VCaP (cell line): ENCODE measurements around the gene CUL7.
"Not testable (repeated sequence)": the region's sequence is repeated elsewhere in the genome, so short reads cannot be mapped to it uniquely, and the experiment has no call there.

Experiments used
- H3K27ac ChIP-seq: fragments of 450-650 bp; 2 replicates; pipeline ENCODE4 v1.5.1; 2017
- TF ChIP-seq, protein P1 (sequence below): fragments of 450-650 bp; conservative IDR thresholded peaks from 2 replicates; pipeline ENCODE4 v1.5.1; 2017; ENCODE audit warnings: mild to moderate bottlenecking, moderate library complexity

CUL7 gene

DNA sequence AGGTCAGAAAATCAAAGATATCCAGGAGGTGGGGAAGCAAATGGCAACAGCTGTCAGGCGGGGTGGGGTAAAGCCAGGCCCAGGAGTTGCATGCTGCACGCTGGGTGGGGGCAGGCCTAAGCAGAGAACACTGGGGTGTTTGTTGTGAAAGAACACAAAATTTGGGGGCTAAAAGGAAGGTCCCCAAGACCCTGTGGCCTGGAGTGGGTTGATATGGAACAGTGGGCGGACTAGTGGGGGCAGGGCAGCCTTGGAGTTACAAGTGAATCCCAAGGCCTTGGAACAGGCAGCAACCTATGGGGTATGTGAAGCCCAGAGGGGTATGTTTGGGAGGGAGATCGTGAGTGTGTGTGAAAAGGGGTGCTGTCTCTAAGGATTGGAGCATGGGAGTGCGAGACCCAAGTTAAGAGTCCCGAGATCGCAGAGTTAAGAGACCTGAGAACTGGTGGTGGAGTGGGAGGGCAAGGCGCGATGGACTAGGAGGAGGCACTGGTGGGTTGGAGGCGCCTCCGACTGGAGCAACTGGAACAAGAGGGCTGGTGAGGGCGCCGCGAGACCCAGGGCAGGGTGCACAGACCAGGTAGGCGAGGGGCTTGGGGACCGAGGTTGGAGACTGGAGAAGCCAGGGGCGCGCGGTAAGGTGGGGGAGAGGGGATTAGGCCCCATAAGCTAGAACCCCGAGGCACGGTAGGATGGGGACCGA is 658 bp downstream of the CUL7 start:
- H3K27ac ChIP-seq: peak overlapping the region; percentile 94
- TF ChIP-seq, protein P1, sequence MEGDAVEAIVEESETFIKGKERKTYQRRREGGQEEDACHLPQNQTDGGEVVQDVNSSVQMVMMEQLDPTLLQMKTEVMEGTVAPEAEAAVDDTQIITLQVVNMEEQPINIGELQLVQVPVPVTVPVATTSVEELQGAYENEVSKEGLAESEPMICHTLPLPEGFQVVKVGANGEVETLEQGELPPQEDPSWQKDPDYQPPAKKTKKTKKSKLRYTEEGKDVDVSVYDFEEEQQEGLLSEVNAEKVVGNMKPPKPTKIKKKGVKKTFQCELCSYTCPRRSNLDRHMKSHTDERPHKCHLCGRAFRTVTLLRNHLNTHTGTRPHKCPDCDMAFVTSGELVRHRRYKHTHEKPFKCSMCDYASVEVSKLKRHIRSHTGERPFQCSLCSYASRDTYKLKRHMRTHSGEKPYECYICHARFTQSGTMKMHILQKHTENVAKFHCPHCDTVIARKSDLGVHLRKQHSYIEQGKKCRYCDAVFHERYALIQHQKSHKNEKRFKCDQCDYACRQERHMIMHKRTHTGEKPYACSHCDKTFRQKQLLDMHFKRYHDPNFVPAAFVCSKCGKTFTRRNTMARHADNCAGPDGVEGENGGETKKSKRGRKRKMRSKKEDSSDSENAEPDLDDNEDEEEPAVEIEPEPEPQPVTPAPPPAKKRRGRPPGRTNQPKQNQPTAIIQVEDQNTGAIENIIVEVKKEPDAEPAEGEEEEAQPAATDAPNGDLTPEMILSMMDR: no peak

DNA sequence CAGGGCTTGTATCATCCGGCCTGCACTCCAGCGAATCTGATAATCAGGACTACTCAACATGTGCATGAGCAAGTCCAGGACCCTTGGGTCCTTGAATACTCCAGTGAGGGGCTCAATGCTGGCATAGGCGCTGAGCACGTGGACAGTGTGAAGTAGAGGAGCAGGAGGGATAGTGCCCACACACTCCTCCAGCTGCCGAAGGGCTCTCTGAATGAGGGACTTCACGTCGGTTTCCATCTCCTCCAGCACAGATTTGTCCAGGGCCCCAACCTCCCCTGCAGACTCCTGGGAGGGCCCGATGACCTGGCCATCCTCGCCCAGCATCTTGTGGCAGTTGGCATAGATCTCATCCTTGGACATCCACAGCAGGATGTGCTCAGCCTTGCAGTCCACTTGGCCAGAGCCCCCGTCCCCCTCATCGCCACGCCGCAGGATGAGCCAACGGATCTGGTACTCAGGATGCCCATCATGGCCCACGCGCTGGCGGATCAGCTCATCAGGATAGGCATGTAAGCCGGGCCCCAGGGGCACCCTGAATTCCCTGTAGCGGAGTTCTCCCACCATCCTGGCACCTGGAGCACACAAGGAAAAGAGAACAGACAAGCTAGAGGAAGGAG is 1.3 kb downstream of the CUL7 start:
- H3K27ac ChIP-seq: peak overlapping the region; percentile 94
- TF ChIP-seq, protein P1: no peak

DNA sequence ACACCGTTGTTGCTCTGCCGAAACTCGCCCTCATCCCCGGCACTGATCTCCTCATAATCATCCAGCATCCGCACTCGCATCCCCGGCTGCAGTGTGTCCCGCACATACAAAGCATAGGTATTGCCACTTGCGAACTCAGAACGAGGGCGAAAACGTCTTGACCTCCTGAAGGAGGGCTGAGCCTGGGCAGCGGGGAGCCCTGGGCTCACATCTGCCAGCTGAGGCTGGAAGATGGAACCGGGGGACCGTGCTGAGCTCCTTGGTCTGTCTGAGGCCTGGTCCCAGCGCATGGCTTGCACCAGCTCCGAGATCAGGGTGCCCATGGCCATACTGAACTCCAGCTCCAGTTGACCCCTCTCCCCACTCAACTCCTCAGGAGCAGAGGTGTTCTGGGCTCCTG is 2.7 kb downstream of the CUL7 start:
- TF ChIP-seq, protein P1: no peak
- no peak overlapping the region; the same call in 1 of the 2 replicates for H3K27ac ChIP-seq

DNA sequence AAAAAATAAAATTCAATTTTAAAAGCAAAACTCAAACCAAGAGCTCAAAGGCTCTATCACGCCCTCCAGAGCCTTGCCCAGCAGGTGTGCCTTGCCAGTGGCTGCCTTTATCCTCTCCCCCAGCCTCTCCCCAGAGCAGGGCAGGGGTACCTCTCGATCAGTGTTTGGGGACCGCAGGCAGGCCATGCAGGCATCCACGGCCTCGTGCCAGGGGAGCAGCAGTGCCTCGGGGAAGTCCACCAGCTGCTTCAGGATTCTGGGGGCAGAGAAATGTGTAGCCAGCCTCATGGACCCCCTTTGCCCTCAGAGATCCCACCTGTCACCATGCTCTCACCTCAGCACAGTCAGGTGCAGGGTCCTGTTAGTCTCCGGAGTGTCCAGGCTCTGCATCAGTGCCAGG is 5.7 kb downstream of the CUL7 start:
- TF ChIP-seq, protein P1: no peak
- no peak overlapping the region for H3K27ac ChIP-seq

DNA sequence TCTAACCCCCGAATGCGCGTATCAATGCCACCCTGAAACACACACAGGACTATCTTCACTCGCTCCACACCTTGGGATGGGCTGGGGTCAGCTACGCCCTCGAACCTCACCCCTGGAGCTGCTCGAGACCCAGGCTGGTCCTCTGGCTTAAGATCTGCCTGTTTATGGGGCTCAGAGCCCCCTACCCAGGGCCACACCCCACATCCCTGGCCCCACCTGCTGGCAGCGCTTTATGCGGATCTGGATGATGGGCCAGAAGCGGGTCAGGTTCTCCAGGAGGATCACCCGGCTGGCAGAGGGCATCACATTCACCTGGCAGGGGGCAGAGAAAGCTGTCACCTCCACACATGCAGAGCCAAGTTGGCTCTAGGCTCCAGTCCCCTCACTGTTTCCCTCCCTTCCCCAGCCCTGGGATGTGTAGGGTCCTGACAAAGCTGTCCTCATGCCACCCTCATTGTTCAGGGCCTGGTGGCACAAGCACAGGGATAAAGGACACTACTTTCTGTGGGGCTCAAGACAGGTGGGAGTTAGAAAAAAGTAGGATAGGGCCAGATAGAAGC is 8.2 kb downstream of the CUL7 start:
- TF ChIP-seq, protein P1: no peak
- H3K27ac ChIP-seq: no peak overlapping the region

DNA sequence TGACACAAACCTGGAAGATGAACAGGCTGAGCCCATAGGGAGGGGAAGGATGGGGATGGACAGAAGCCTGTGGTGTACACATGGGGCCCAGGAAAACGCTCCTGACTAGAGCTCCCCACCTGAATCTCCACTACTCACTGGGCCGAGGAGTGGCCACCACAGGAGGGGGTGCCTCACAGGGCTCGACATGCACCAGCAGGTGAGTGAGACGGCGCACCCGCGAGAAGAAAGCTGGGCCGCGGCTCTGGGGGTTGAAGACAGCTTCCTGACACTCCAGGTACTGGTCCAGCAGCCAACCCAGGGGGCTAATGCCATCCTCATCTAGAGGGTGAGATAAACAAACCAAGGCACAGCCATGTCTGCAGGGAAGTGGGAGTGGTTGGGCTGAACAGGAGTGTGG is 10.3 kb downstream of the CUL7 start:
- H3K27ac ChIP-seq: no peak overlapping the region
- TF ChIP-seq, protein P1: no peak

DNA sequence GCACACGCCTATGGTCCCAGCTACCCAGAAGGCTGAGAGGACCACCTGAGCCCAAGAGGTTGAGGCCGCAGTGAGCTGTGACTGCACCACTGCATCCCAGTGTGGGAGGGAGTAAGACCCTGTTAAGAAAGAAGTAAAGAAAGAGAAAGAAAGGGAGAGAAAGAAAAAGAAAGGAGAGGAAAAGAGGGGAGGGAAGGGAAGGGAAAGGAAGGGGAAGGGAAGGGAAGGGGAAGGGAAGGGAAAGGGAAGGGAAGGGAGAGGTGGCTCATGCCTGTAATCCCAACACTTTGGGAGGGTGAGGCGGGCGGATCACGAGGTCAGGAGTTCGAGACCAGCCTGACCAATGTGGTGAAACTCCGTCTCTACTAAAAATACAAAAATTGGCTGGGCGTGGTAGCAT is 12.2 kb downstream of the CUL7 start:
- H3K27ac ChIP-seq: not testable (repeated sequence)
